ENCODE measurements around the gene CACFD1.

The CACFD1 gene

GRCh38 chr9:133518200-133518599 lies 58.4 kb downstream of the CACFD1 start:
- no peak for DNase-seq (ENCODE audit: low read depth in 2 of 2)

GRCh38 chr9:133518706-133519449 lies 59.1 kb downstream of the CACFD1 start:
- no peak for DNase-seq (ENCODE audit: low read depth in 2 of 2)

DNA sequence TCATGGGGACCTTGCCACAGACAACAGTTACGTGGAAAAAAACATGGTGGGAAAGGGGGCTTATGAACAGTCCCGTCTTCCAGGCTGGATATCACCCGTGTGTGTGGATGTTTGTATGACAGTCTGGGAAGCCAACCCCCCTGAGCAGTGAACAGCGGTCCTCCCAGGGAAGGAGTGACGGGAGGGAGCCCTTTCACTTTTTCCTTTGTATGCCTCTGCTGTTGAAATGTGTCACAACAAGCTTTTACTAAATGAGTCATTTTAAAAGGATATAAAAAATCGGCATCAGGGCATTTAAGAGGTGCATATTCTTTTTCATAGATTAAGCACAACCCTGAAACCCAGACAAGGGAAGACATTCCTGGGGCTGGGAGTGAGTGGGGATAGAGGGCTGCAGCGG lies 59.9 kb downstream of the CACFD1 start:
- no peak for DNase-seq (ENCODE audit: low read depth in 2 of 2)

DNA sequence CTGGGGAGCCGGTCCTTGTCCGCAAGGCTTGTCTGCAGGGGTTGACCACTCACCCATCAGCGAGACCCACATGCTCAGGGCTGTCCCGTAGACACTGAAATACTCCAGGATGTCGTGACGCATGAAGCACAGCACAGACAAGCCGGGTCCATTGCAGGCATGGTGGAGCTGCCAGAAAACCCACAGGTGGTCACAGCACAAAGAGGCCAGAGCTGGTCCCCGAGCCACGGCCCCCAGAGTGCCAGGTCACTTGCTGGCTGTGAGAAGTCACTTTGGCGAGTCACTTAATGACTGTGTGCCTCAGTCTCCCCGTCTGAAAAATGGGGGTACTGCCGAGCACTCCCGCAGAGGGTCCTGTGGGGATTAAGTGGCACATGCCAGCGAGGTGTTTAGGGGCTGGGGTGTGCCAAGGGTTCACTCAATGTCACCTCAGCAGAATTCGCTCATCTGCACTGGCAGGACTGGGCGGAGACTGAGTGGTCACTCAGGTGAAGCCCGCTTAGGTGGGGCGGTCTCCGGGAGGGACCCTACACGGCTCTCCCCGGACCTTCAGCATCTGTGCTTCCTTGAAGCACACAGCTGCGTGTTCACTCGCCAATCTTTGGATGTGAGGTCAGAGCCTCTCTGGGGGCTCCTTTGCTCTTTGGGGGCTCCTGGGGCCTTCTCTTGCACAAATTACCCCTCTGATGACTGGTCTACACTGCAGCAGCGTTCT lies 60.5 kb downstream of the CACFD1 start:
- no peak for DNase-seq (ENCODE audit: low read depth in 2 of 2)

Data from stimulated activated CD8-positive, alpha-beta memory T cell treated with anti-CD3 and anti-CD28 coated beads, Interleukin-15, amount 100 ng/mL, for 48 hours (primary cell).